Stimulated activated CD8-positive, alpha-beta memory T cell treated with anti-CD3 and anti-CD28 coated beads, Interleukin-4, amount 100 ng/mL, for 4 hours (primary cell): ENCODE results near the gene CHSY1.

Source experiments
- DNase-seq, 2 donors: peaks; one replicate each; pipeline ENCODE4 v3.0.0-alpha.2; 2020; ENCODE audit warnings: low read depth in 2 of 2, low spot score in 1 of 2

The CHSY1 gene

GRCh38 chr15:101156509-101157159 lies 95.2 kb downstream of the CHSY1 start:
- DNase-seq = no peak

GRCh38 chr15:101156061-101156460 lies 95.8 kb downstream of the CHSY1 start:
- no peak for DNase-seq

DNA sequence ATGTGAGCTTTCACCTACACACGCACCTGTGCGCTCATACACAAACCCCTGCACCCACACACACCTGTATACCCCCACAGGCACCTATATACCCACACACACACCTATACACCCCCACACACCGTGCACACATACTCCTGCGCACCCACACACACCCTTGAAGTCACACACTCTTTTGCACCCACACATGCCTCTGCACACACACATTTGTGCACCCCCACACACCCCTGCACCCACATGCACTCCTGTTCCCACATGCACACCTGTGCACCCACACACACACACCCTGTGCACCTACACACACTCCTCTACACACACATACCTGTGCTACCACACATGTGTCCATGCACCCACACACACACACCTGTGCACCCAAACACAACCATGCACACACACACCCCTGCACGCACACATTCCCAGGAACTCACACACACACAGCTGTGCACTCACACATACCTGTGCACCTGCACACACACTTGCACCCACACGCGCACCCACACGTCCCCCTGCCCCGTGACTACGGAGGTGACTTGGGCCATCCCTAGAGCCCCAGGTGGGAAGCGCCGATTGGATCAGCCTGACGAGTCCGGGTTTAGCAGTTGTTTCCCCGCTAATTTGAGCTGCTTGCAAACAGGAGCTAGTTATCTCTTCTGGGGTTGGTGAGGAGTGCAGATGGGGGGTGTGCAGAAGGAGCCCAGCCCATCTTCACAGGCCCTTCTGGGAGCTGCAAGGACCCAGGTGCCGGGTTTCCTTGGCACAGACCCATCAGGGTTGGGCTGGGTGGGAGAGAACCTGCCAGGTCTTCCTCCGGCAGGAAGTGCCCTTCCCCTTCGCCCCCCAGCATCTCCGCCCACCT lies 97.8 kb downstream of the CHSY1 start:
- no peak for DNase-seq

GRCh38 chr15:101152914-101153313 lies 98.9 kb downstream of the CHSY1 start:
- no peak for DNase-seq

- no peak for DNase-seq
Observed at GRCh38 chr15:101151288-101151687, 100.6 kb downstream of the CHSY1 start.

GRCh38 chr15:101150723-101151040 lies 101.2 kb downstream of the CHSY1 start:
- no peak for DNase-seq

DNA sequence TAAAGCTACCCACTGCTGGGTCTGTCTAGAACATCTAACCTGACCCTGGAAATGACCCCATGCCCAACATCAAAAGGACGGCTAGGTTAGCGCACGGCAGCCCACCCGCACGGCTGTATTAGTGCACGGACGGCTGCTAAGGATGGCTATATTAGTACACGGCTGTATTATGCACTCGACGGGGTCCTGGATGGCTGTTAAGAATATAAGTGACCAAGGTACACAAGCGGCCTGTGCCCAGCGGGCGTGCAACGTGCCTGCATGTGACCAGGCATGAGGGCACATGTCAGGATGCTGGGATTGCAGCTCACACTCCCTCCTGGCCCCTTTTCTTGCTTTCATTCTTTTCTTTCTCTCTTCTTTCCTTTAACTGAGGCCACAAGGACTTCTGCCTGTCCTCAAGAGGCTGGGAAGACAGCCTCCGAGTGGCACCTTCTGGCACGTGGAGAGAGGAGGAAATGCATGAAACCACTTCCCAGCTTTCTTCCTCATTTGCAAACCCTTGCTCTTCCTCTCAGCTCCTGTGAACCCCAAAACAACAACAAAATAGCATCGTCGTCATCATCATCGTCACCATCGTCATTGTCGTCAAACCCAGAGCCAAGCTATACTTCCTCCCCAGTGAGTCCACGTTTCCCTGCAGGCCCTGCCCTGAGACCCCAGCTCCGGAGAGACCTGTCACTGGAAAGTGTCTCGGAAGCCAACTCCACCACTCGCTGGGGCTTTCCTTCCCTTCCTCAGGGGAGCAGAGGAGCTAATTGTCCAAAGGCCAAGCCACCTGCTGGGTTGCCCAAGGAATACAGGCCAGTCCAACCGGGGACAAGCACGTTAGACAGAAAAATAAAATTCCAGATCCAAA lies 101.8 kb downstream of the CHSY1 start:
- no peak for DNase-seq

GRCh38 chr15:101148881-101149664 lies 102.8 kb downstream of the CHSY1 start:
- DNase-seq = no peak

GRCh38 chr15:101148166-101148880 lies 103.5 kb downstream of the CHSY1 start:
- no peak for DNase-seq

DNA sequence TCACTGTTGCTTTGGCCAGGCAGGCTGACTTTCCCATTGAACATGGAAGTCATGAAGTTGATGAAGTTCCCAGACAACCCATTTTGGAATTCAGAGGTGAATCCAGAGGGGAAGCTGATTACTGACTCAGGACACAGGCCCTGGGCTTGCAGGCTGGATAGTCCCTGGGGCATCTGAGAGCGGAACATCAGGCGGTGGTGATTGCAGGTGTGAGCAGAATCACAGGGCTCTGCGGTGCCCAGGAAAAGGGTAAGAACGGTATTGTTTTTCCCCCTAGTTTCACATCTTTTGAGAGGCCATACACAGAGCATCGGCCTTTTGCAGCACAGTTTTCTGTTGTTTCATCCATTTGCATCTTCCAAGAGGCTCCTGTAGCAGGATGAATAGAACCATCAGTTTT lies 104.7 kb downstream of the CHSY1 start:
- DNase-seq = no peak

- no peak for DNase-seq
Observed at GRCh38 chr15:101146118-101146702, 105.6 kb downstream of the CHSY1 start.

DNA sequence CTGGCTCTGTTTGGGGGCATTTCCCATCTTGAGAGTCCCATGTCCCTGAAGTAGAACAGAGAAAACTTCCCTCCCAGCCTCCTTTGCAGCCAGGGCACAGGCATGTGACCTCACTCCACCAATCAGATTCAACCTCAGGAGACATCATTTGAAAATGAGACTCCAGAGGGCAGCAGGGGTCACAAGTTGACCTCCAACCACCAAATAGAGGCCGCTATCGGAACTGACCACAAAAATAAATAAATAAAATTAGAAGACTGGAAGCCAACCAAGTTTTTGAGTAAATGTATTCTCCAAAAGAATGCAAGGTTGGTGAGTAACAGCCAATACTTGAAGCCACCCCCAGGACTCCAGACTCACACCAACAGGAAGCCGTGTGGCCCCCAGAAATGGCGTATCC lies 106.5 kb downstream of the CHSY1 start:
- no peak for DNase-seq

- DNase-seq = no peak
Observed at GRCh38 chr15:101143321-101143720, 108.5 kb downstream of the CHSY1 start.

GRCh38 chr15:101142711-101143110 lies 109.1 kb downstream of the CHSY1 start:
- DNase-seq = no peak

DNA sequence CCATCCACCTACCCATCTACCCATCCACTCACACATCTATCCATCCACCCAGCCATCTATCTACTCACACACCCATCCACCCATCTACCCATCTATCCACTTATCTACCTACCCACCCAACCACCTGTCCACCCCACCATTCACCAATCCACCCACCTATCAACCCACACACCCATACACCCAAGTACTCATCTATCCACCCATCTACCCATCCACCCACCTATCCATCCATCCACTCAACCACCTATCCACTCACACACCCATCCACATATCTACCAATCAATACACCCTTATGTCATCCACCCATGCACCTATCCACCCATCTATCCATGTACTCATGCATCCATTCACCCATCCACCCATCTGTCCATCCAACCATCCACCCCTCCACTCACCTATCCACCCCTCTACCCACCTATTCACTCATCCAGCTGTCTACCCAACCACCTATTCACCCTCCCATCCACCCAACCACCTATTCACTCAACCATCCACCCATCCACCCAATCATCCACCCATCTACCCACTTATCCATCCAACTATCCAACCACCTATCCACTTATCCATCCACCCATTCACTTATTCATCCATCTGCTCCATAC lies 109.8 kb downstream of the CHSY1 start:
- DNase-seq = no peak

DNA sequence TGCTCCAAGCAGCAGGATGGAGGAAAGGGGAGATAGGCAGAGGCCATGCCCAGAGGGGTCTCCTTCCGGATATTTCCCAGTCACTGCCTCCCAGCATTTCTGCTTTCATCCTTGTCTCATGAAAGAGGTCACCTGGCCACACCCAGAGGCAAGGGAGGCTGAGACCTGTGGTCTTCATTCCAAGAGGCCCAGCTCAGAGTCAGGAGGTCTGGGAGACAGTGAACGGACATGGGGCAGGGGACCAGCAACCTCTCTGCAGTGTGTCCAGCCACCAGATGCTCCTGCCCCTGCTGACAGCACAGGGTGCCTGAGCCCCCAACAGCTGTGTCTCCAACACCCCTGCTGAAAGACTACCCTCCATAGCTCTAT lies 111.2 kb downstream of the CHSY1 start:
- no peak for DNase-seq

GRCh38 chr15:101139986-101140696 lies 111.7 kb downstream of the CHSY1 start:
- DNase-seq = no peak

DNA sequence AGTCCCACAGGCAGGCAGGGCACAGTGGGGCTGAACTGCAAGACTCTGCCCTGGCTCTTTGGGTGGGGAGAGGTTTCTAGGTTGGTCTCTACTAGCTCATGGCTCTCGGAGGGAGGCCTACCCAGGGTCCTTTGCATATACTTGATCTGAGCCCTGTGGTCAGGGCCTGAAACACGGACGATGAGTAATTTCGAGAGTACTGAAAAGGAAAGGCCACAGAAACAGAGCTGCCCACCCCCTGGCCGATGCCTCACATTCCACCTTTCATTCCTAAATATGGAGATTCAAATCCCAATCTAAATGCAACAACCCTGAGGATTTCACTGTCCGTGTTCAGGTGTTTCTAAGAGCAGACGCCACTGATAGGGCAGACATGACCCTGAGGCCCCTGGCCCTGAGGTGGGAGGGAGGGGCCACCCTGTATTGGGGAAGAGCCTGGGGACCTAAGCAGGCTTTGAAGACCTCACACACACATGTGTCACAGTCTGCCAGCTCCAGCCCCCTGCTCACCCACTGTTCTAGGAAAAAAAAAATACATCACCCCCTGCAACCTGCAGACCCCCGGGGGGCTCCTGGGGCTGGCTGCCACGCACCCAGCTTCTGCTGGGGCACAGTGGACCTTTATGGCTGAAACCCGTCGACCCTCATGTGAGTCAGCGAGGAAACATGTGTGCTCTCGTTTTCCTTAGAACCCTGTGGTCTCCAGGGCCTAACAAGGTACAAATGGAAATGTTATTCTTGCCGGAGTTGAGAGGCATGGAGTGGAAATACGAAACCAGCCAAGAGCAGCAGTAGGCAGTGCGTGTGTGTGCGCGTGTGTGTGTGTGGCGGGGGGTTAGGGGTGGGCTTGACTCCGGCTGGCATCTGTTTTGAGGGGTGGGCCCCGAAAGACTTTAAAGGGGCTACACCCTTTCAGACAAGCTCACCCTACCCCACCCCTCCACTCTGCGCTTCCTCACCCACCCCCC lies 112.7 kb downstream of the CHSY1 start:
- DNase-seq = no peak
